Measurements from ENCODE around the gene GGTA1.

- TF ChIP-seq, protein P1, sequence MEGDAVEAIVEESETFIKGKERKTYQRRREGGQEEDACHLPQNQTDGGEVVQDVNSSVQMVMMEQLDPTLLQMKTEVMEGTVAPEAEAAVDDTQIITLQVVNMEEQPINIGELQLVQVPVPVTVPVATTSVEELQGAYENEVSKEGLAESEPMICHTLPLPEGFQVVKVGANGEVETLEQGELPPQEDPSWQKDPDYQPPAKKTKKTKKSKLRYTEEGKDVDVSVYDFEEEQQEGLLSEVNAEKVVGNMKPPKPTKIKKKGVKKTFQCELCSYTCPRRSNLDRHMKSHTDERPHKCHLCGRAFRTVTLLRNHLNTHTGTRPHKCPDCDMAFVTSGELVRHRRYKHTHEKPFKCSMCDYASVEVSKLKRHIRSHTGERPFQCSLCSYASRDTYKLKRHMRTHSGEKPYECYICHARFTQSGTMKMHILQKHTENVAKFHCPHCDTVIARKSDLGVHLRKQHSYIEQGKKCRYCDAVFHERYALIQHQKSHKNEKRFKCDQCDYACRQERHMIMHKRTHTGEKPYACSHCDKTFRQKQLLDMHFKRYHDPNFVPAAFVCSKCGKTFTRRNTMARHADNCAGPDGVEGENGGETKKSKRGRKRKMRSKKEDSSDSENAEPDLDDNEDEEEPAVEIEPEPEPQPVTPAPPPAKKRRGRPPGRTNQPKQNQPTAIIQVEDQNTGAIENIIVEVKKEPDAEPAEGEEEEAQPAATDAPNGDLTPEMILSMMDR (IDR thresholded peaks at IDR 0.05; ENCODE audit: low read depth, low read length, missing input control), result no peak
- TF ChIP-seq RXRA (IDR thresholded peaks at IDR 0.05) (no peak), RAD21 (IDR thresholded peaks at IDR 0.05) (no peak)
- TF ChIP-seq, protein P2, sequence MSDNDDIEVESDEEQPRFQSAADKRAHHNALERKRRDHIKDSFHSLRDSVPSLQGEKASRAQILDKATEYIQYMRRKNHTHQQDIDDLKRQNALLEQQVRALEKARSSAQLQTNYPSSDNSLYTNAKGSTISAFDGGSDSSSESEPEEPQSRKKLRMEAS (IDR thresholded peaks at IDR 0.05), result no peak
- TF ChIP-seq, protein P3, sequence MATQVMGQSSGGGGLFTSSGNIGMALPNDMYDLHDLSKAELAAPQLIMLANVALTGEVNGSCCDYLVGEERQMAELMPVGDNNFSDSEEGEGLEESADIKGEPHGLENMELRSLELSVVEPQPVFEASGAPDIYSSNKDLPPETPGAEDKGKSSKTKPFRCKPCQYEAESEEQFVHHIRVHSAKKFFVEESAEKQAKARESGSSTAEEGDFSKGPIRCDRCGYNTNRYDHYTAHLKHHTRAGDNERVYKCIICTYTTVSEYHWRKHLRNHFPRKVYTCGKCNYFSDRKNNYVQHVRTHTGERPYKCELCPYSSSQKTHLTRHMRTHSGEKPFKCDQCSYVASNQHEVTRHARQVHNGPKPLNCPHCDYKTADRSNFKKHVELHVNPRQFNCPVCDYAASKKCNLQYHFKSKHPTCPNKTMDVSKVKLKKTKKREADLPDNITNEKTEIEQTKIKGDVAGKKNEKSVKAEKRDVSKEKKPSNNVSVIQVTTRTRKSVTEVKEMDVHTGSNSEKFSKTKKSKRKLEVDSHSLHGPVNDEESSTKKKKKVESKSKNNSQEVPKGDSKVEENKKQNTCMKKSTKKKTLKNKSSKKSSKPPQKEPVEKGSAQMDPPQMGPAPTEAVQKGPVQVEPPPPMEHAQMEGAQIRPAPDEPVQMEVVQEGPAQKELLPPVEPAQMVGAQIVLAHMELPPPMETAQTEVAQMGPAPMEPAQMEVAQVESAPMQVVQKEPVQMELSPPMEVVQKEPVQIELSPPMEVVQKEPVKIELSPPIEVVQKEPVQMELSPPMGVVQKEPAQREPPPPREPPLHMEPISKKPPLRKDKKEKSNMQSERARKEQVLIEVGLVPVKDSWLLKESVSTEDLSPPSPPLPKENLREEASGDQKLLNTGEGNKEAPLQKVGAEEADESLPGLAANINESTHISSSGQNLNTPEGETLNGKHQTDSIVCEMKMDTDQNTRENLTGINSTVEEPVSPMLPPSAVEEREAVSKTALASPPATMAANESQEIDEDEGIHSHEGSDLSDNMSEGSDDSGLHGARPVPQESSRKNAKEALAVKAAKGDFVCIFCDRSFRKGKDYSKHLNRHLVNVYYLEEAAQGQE (IDR thresholded peaks at IDR 0.05), result no peak
- TF ChIP-seq, protein P4, sequence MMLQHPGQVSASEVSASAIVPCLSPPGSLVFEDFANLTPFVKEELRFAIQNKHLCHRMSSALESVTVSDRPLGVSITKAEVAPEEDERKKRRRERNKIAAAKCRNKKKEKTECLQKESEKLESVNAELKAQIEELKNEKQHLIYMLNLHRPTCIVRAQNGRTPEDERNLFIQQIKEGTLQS (IDR thresholded peaks at IDR 0.05), result no peak
Measured at GRCh38 chr9:121537283-121537682, 37.6 kb upstream of the GGTA1 start.
